H9 (cell line): ENCODE results near the gene GRIN2D. TPM values are rescaled to one million over a fixed set of nuclear protein-coding genes. Genes with fewer than 3 reads are reported as not detected.

Experiments used
- DNase-seq: peaks from one replicate; pipeline ENCODE4 v3.0.0-alpha.2; 2017
- H2AFZ ChIP-seq: one replicate; pipeline ENCODE4 v1.6.1; 2013; ENCODE audit warnings: mild to moderate bottlenecking, low read length, control low read depth, moderate library complexity
- H2AK5ac ChIP-seq: 2 replicates; pipeline ENCODE4 v1.6.1; 2013; ENCODE audit warnings: low read length, control low read depth, mixed read lengths; ENCODE audit not compliant: insufficient read length
- H2BK120ac ChIP-seq: one replicate; pipeline ENCODE4 v1.6.1; 2013; ENCODE audit warnings: low read depth, mild to moderate bottlenecking, low read length, control low read depth, inconsistent platforms; ENCODE audit not compliant: poor library complexity, severe bottlenecking
- H2BK12ac ChIP-seq: 2 replicates; pipeline ENCODE4 v1.6.1; 2013; ENCODE audit warnings: low read length, control low read depth, mixed read lengths, low read depth; ENCODE audit not compliant: insufficient read length
- H2BK15ac ChIP-seq: 2 replicates; pipeline ENCODE4 v1.6.1; 2013; ENCODE audit warnings: low read depth, low read length, control low read depth
- H2BK20ac ChIP-seq: one replicate; pipeline ENCODE4 v1.6.1; 2013; ENCODE audit warnings: low read depth, mild to moderate bottlenecking, low read length, control low read depth, inconsistent platforms; ENCODE audit not compliant: poor library complexity, severe bottlenecking
- H2BK5ac ChIP-seq: 2 replicates; pipeline ENCODE4 v1.6.1; 2013; ENCODE audit warnings: low read length, control low read depth, mixed read lengths; ENCODE audit not compliant: insufficient read length
- H3K14ac ChIP-seq: 2 replicates; pipeline ENCODE4 v1.6.1; 2013; ENCODE audit warnings: low read length, control low read depth; ENCODE audit not compliant: insufficient read depth
- H3K18ac ChIP-seq: 2 replicates; pipeline ENCODE4 v1.6.1; 2013; ENCODE audit warnings: low read depth, mild to moderate bottlenecking, mixed read lengths, low read length, control low read depth; ENCODE audit not compliant: insufficient read length
- H3K23ac ChIP-seq: 2 replicates; pipeline ENCODE4 v1.6.1; 2013; ENCODE audit warnings: low read length, control low read depth, mixed read lengths, low read depth; ENCODE audit not compliant: insufficient read length
- H3K23me2 ChIP-seq: 2 replicates; pipeline ENCODE4 v1.6.1; 2013; ENCODE audit warnings: low read depth, mild to moderate bottlenecking, mixed read lengths, low read length, control low read depth; ENCODE audit not compliant: insufficient read length, poor library complexity, severe bottlenecking
- H3K27ac ChIP-seq: 2 replicates; pipeline ENCODE4 v1.5.1; 2013; ENCODE audit warnings: low read length, control low read depth, mixed read lengths, low read depth; ENCODE audit not compliant: insufficient read length
- H3K27me3 ChIP-seq: 2 replicates; pipeline ENCODE4 v1.6.1; 2013; ENCODE audit warnings: low read length, control low read depth, inconsistent platforms; ENCODE audit not compliant: insufficient read depth
- H3K4ac ChIP-seq: 2 replicates; pipeline ENCODE4 v1.6.1; 2013; ENCODE audit warnings: low read depth, mild to moderate bottlenecking, control low read depth, inconsistent platforms, low read length, moderate library complexity
- H3K4me1 ChIP-seq: 2 replicates; pipeline ENCODE4 v1.6.1; 2013; ENCODE audit warnings: low read length, control low read depth, inconsistent platforms; ENCODE audit not compliant: insufficient read depth
- H3K4me2 ChIP-seq: 2 replicates; pipeline ENCODE4 v1.6.1; 2013; ENCODE audit warnings: low read length, control low read depth, mixed read lengths; ENCODE audit not compliant: insufficient read length, insufficient read depth
- H3K56ac ChIP-seq: 2 replicates; pipeline ENCODE4 v1.6.1; 2013; ENCODE audit warnings: low read depth, mild to moderate bottlenecking, mixed read lengths, low read length, control low read depth; ENCODE audit not compliant: insufficient read length
- H3K79me1 ChIP-seq: 2 replicates; pipeline ENCODE4 v1.6.1; 2013; ENCODE audit warnings: low read depth, mild to moderate bottlenecking, moderate library complexity, low read length, control low read depth, inconsistent platforms; ENCODE audit not compliant: insufficient read depth, poor library complexity, severe bottlenecking
- H3K79me2 ChIP-seq: 2 replicates; pipeline ENCODE4 v1.6.1; 2013; ENCODE audit warnings: low read length, control low read depth, inconsistent platforms; ENCODE audit not compliant: insufficient read depth
- H3K9ac ChIP-seq: 2 replicates; pipeline ENCODE4 v1.6.1; 2013; ENCODE audit warnings: low read length, control low read depth, mixed read lengths; ENCODE audit not compliant: insufficient read length; ENCODE audit errors: extremely low read depth
- H3K9me3 ChIP-seq: one replicate; pipeline ENCODE4 v1.6.1; 2013; ENCODE audit warnings: low read depth, low read length, inconsistent platforms; ENCODE audit not compliant: control insufficient read depth
- H3T11ph ChIP-seq: one replicate; pipeline ENCODE4 v1.6.1; 2013; ENCODE audit warnings: mild to moderate bottlenecking, low read length, control low read depth, inconsistent platforms
- H4K20me1 ChIP-seq: one replicate; pipeline ENCODE4 v1.6.1; 2013; ENCODE audit not compliant: control insufficient read depth, insufficient read length, insufficient read depth
- H4K5ac ChIP-seq: 2 replicates; pipeline ENCODE4 v1.6.1; 2013; ENCODE audit warnings: low read depth, mild to moderate bottlenecking, mixed read lengths, low read length, control low read depth; ENCODE audit not compliant: insufficient read length
- H4K8ac ChIP-seq: replicated peaks from 2 replicates; pipeline ENCODE4 v1.6.1; 2013; ENCODE audit warnings: low read length, control low read depth, mixed read lengths, low read depth; ENCODE audit not compliant: insufficient read length
- H4K91ac ChIP-seq: 2 replicates; pipeline ENCODE4 v1.6.1; 2013; ENCODE audit warnings: low read depth, mild to moderate bottlenecking, moderate library complexity, mixed read lengths, low read length, control low read depth; ENCODE audit not compliant: insufficient read length
- H3K27ac Mint-ChIP-seq, 3 experiments: 2 replicates in 2 of 3; 3 replicates in 1 of 3; pipeline ENCODE4 v1.8.0; 2020 to 2021; ENCODE audit warnings: mixed read lengths in 3 of 3, mild to moderate bottlenecking in 1 of 3, moderate library complexity in 1 of 3
- H3K27me3 Mint-ChIP-seq: 2 replicates; pipeline ENCODE4 v1.8.0; 2021; ENCODE audit warnings: low read depth, mild to moderate bottlenecking, moderate library complexity, mixed read lengths
- H3K36me3 Mint-ChIP-seq, 3 experiments: 2 replicates in 2 of 3; 3 replicates in 1 of 3; pipeline ENCODE4 v1.8.0; 2020 to 2021; ENCODE audit warnings: low read depth in 3 of 3, mixed read lengths in 3 of 3; ENCODE audit not compliant: insufficient read depth in 1 of 3
- H3K4me1 Mint-ChIP-seq, 2 experiments: 2 replicates each; pipeline ENCODE4 v1.8.0; 2020; ENCODE audit warnings: mixed read lengths in 2 of 2
- H3K4me3 Mint-ChIP-seq, 2 experiments: 2 replicates in 1 of 2; 3 replicates in 1 of 2; pipeline ENCODE4 v1.8.0; 2020 to 2021; ENCODE audit warnings: mild to moderate bottlenecking in 2 of 2, mixed read lengths in 2 of 2, moderate library complexity in 1 of 2
- H3K9me3 Mint-ChIP-seq, 2 experiments: 2 replicates in 1 of 2; 3 replicates in 1 of 2; pipeline ENCODE4 v1.8.0; 2020; ENCODE audit warnings: mild to moderate bottlenecking in 2 of 2, mixed read lengths in 2 of 2, moderate library complexity in 1 of 2
- CTCF ChIP-seq: fragments of 200-600 bp; sonication (generic); conservative IDR thresholded peaks from 3 replicates; pipeline ENCODE4 v1.8.0; 2021; ENCODE audit warnings: antibody characterized with exemption, mild to moderate bottlenecking
- WGBS: extraction: QIAGEN DNeasy Blood & Tissue Kit; methylation state at CpG from one replicate; pipeline ENCODE4 v1.1.7; 2013; ENCODE audit warnings: missing lambda C conversion rate, low lambda C conversion rate, mixed read lengths; ENCODE audit not compliant: insufficient read length; ENCODE audit errors: extremely low coverage; 5-methylcytosine and 5-hydroxymethylcytosine counted together
- total RNA-seq: library from RNA; stranded (reverse); gene quantifications from 2 replicates; pipeline ENCODE4 v1.2.1, GENCODE V29; 2021

The GRIN2D gene
- total RNA-seq, 1 experiment from 2014 or later = 5.9 TPM

GRCh38 chr19:48382286-48382685 lies 11.2 kb upstream of the GRIN2D start:
- Histone ChIP-seq H2BK15ac (no peak overlapping the region), H2BK5ac (no peak overlapping the region), H2BK120ac (no peak overlapping the region), H2BK12ac (no peak overlapping the region), H3K9ac (no peak overlapping the region), H3K79me1 (no peaks in the 10 kb centered on the region), H2BK20ac (no peak overlapping the region), H3K27ac (no peak overlapping the region), H3K27me3 (no peaks in the 10 kb centered on the region), H3K9me3 (no peaks in the 10 kb centered on the region), H3K14ac (no peak overlapping the region), H3K4ac (no peak overlapping the region), H4K91ac (no peak overlapping the region), H3K4me2 (no peak overlapping the region), H3K23ac (no peak overlapping the region), H3K4me1 (no peaks in the 10 kb centered on the region), H4K5ac (no peak overlapping the region), H2AFZ (no peak overlapping the region), H4K20me1 (no peaks in the 10 kb centered on the region), H3T11ph (no peak overlapping the region), H3K23me2 (no peaks in the 10 kb centered on the region), H4K8ac (no peak overlapping the region), H3K18ac (no peak overlapping the region), H2AK5ac (no peak overlapping the region), H3K79me2 (no peaks in the 10 kb centered on the region), H3K56ac (no peak overlapping the region)
- WGBS = no CpG with 5 or more reads among the region's 8 CpGs
- no peaks in the 10 kb centered on the region for H3K9me3 Mint-ChIP-seq
- no peak overlapping the region for H3K4me3 Mint-ChIP-seq
- no peak for DNase-seq
- no peak overlapping the region for H3K27ac Mint-ChIP-seq
- no peaks in the 10 kb centered on the region; the same call in 1 of the 2 replicates for H3K27me3 Mint-ChIP-seq
- peaks cover 38 to 56% (median 55%) of the 10 kb centered on the region in 3 experiments for H3K36me3 Mint-ChIP-seq
- H3K4me1 Mint-ChIP-seq = no peaks in the 10 kb centered on the region
- no peak for TF ChIP-seq CTCF
